ENCODE measurements around the gene DMRTC2.

- TF ChIP-seq CTCF (IDR thresholded peaks at IDR 0.05; ENCODE audit: borderline replicate concordance, extremely low read depth, low read length, poor library complexity, severe bottlenecking) (no peak), EZH2 (IDR thresholded peaks at IDR 0.05; ENCODE audit: borderline replicate concordance, low read depth, low read length, severe bottlenecking) (no peak)
These were observed 2.7 kb downstream of the DMRTC2 start for GRCh38 chr19:41847351-41848105.
